Thyroid gland (tissue), 4 donors: ENCODE data around the gene CPA3.

ENCODE experiments used
- CTCF ChIP-seq, 6 experiments: fragments of 200-600 bp in 3 of 6; fragments of 450-650 bp in 3 of 6; sonication (generic) in 3 of 6; IDR thresholded peaks; one replicate each; pipeline ENCODE4 v1.5.1; 2016 to 2019; ENCODE audit warnings: antibody characterized with exemption in 6 of 6, mild to moderate bottlenecking in 2 of 6, inconsistent platforms in 1 of 6, moderate library complexity in 1 of 6
- POLR2A ChIP-seq, 2 donors: fragments of 450-650 bp; IDR thresholded peaks; one replicate each; pipeline ENCODE4 v1.6.1; 2017; ENCODE audit warnings: antibody characterized with exemption in 2 of 2, mild to moderate bottlenecking in 2 of 2, moderate library complexity in 1 of 2

DNA sequence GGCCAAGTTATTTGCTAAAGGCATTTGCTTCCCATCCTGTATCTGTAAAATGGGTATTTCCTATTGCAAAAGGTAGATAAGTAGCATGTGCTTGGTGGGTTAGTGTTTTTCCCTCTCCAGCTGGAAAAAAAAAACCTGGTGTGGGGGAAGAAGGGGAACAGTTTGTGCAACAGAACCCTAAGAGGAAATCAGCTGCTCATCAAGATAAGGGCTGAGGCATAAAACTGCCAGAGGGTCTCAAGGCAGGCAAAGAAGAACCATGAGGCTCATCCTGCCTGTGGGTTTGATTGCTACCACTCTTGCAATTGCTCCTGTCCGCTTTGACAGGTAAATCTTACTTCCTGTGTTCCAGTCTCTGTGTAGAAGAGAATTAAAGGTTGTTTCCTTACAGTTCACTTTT, at the start of gene CPA3:
- TF ChIP-seq CTCF (IDR thresholded peaks at IDR 0.05) (no peak), POLR2A (IDR thresholded peaks at IDR 0.05) (no peak)
